GM12878 (cell line): ENCODE measurements around the gene ITGA5. TPM values are rescaled to one million over a fixed set of nuclear protein-coding genes. Genes with fewer than 3 reads are reported as not detected.

Experiments
- BACH1 ChIP-seq: fragments of 450-650 bp; IDR thresholded peaks from 2 replicates; pipeline ENCODE4 v1.6.1; 2017; ENCODE audit warnings: mild to moderate bottlenecking, borderline replicate concordance
- EZH2 ChIP-seq: IDR thresholded peaks from 2 replicates; pipeline ENCODE4 v1.6.1; 2012; ENCODE audit warnings: low read depth, mild to moderate bottlenecking, control low read depth, inconsistent platforms, low read length, borderline replicate concordance; ENCODE audit not compliant: control insufficient read depth
- GATAD2B ChIP-seq: fragments of 450-650 bp; conservative IDR thresholded peaks from 2 replicates; pipeline ENCODE4 v1.6.1; 2017; ENCODE audit warnings: low read depth, mild to moderate bottlenecking, moderate library complexity
- MTA3 ChIP-seq: IDR thresholded peaks from 2 replicates; pipeline ENCODE4 v1.6.1; 2012; ENCODE audit warnings: low read length, inconsistent platforms, borderline replicate concordance
- MYB ChIP-seq: fragments of 150-350 bp; IDR thresholded peaks from 2 replicates; pipeline ENCODE4 v1.6.1; 2014; ENCODE audit warnings: mild to moderate bottlenecking, low read depth, low read length, borderline replicate concordance
- MYC ChIP-seq: IDR thresholded peaks from 2 replicates; pipeline ENCODE4 v1.6.1; 2011; ENCODE audit warnings: mild to moderate bottlenecking, low read length, moderate library complexity, inconsistent platforms; ENCODE audit not compliant: insufficient read depth, insufficient replicate concordance, insufficient read length, severe bottlenecking
- POLR2A ChIP-seq: IDR thresholded peaks from 2 replicates; pipeline ENCODE4 v1.6.1; 2011; ENCODE audit warnings: low read depth, mild to moderate bottlenecking, low read length
- SREBF2 ChIP-seq: IDR thresholded peaks from 2 replicates; pipeline ENCODE4 v1.6.1; 2012; ENCODE audit warnings: mild to moderate bottlenecking, low read length
- SRF ChIP-seq, 2 experiments: IDR thresholded peaks; 2 replicates each; pipeline ENCODE4 v1.6.1; 2011; ENCODE audit warnings: low read depth in 2 of 2, low read length in 2 of 2, mild to moderate bottlenecking in 1 of 2, moderate library complexity in 1 of 2
- TAF1 ChIP-seq: IDR thresholded peaks from 2 replicates; pipeline ENCODE4 v1.6.1; 2011; ENCODE audit warnings: mild to moderate bottlenecking, low read depth, low read length, borderline replicate concordance
- TCF12 ChIP-seq: IDR thresholded peaks from 2 replicates; pipeline ENCODE4 v1.6.1; 2011; ENCODE audit warnings: low read depth, mild to moderate bottlenecking, low read length
- TCF7 ChIP-seq: IDR thresholded peaks from 2 replicates; pipeline ENCODE4 v1.6.1; 2014; ENCODE audit warnings: antibody characterized with exemption, borderline replicate concordance
- ZNF274 ChIP-seq: IDR thresholded peaks from one replicate; pipeline ENCODE4 v1.8.0; 2011; ENCODE audit not compliant: insufficient read length, insufficient read depth
- polyA plus RNA-seq, 11 experiments: library from polyadenylated mRNA; depleted of rRNA in 4 of 11; unstranded in 6 of 11; stranded (reverse) in 5 of 11; fragments of >200 nt; fragmentation: Nextera tagmentation in 4 of 11; fragmentation: Illumina TruSeq in 1 of 11; extraction: Ambion mirVana in 4 of 11; extraction: Trizol in 1 of 11; gene quantifications; 1 replicate in 1 of 11; 2 replicates in 10 of 11; pipeline versions ENCODE4 v1.2.1 to v1.2.3, GENCODE V29; 2011 to 2016; ENCODE audit warnings: inconsistent platforms in 2 of 11, missing spikeins in 2 of 11, low read depth in 1 of 11
- total RNA-seq, 4 experiments: library from RNA; depleted of rRNA in 3 of 4; stranded (reverse); fragments of >200 nt in 3 of 4; fragmentation: Illumina TruSeq in 1 of 4; extraction: Trizol in 1 of 4; gene quantifications; 2 replicates each; pipeline versions ENCODE4 v1.2.1 to v1.2.3, GENCODE V29; 2013 to 2021
- TF ChIP-seq, protein P1 (sequence below): fragments of 450-650 bp; IDR thresholded peaks from 2 replicates; pipeline ENCODE4 v1.6.1; 2017; ENCODE audit warnings: borderline replicate concordance
- TF ChIP-seq, protein P2 (sequence below): fragments of 450-650 bp; IDR thresholded peaks from 2 replicates; pipeline ENCODE4 v1.6.1; 2016; ENCODE audit warnings: mild to moderate bottlenecking

The ITGA5 gene
- total and polyA plus RNA-seq, 10 of the 15 experiments (the other 5 are each of a cell fraction or from before 2014, with no cell fraction given): 0.15 to 22.5 (median 0.61) TPM

DNA sequence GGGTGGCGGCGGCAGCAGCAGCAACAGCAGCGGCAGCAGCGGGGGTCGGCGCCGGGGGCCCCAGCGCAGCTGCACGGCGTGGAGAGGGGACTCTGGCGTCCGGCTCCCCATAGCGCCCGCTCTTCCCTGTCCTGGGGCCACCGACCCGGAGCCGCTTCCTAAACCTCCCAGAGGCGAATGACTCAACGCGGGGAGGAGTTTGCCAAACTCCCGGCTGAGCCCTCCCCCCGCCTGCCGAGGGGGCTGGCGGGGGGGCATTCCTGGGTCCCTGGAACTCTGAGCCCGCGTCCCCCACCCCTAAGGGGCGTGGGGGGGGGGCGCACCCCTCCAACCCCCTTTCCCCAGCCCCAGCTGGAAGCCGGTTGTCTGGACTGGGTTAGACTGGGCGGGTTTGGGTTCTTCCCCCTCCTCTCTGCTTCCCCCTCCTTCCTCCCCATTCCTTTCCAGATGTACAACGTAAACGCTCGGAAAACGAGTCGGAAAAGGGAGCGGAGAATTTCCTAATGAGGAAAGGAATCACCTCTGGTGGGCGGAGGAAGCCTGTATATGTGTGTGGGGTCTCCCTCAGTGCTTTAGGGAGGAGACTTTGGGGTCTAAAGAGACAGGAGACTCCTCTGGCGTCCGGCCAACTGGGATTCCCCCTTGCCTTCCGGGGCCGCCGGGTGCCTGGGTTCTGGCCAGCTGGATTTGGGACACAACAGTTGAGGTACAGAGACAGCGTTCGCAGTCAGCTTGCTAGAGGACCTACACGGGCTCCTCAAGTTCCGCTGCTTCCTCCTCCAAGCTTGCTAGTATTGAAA is at the start of gene ITGA5 (continued):
- TF ChIP-seq, protein P1, sequence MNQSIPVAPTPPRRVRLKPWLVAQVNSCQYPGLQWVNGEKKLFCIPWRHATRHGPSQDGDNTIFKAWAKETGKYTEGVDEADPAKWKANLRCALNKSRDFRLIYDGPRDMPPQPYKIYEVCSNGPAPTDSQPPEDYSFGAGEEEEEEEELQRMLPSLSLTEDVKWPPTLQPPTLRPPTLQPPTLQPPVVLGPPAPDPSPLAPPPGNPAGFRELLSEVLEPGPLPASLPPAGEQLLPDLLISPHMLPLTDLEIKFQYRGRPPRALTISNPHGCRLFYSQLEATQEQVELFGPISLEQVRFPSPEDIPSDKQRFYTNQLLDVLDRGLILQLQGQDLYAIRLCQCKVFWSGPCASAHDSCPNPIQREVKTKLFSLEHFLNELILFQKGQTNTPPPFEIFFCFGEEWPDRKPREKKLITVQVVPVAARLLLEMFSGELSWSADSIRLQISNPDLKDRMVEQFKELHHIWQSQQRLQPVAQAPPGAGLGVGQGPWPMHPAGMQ: no peak
- TF ChIP-seq MYC (no peak), BACH1 (0 out of 2 replicates have a peak, but pooled peaks have one; percentile 34), MTA3 (no peak), GATAD2B (peak; percentile 84), EZH2 (no peak), POLR2A (no peak), TCF7 (no peak), SRF (IDR thresholded peaks at IDR 0.05; ENCODE audit: low read depth in 2 of 2, low read length in 2 of 2) (no peak), TAF1 (no peak), MYB (no peak), SREBF2 (no peak), ZNF274 (no peak), TCF12 (no peak)
- TF ChIP-seq, protein P2, sequence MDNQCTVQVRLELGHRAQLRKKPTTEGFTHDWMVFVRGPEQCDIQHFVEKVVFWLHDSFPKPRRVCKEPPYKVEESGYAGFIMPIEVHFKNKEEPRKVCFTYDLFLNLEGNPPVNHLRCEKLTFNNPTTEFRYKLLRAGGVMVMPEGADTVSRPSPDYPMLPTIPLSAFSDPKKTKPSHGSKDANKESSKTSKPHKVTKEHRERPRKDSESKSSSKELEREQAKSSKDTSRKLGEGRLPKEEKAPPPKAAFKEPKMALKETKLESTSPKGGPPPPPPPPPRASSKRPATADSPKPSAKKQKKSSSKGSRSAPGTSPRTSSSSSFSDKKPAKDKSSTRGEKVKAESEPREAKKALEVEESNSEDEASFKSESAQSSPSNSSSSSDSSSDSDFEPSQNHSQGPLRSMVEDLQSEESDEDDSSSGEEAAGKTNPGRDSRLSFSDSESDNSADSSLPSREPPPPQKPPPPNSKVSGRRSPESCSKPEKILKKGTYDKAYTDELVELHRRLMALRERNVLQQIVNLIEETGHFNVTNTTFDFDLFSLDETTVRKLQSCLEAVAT: 0 out of 2 replicates have a peak, but pooled peaks have one; percentile 39
- TF ChIP-seq, all 136 proteins: peak for 8
